ENCODE data around the gene STAG1. TPM values are rescaled to one million over a fixed set of nuclear protein-coding genes. Genes with fewer than 3 reads are reported as not detected.
"Not testable (repeated sequence)": the region's sequence is repeated elsewhere in the genome, so short reads cannot be mapped to it uniquely, and the experiment has no call there.

The STAG1 gene
- total RNA-seq, 1 donor = 58.6 TPM

GRCh38 chr3:136751316-136752171 lies 634 bp downstream of the STAG1 start:
- Histone ChIP-seq H3K4me1 (ENCODE audit: insufficient read depth, low read length) (peaks cover 26% of the 10 kb centered on the region), H2AFZ (ENCODE audit: low read length) (peak overlapping the region; percentile 73), H3K36me3 (ENCODE audit: insufficient read depth, low read length) (no peaks in the 10 kb centered on the region), H3K4me3 (ENCODE audit: insufficient read depth, low read length) (peak overlapping the region; percentile 91), H3K27ac (ENCODE audit: low read depth, low read length) (peak overlapping the region; percentile 96), H3K9me3 (ENCODE audit: low read depth, low read length) (no peaks in the 10 kb centered on the region), H3K27me3 (ENCODE audit: insufficient read depth, low read length) (no peaks in the 10 kb centered on the region), H4K20me1 (ENCODE audit: insufficient read depth, low read length) (no peaks in the 10 kb centered on the region), H3K79me2 (ENCODE audit: insufficient read depth, low read length) (peaks cover 42% of the 10 kb centered on the region), H3K4me2 (ENCODE audit: insufficient read depth, low read length) (peak overlapping the region; percentile 89)
- no peak for TF ChIP-seq CTCF (IDR thresholded peaks at IDR 0.05; ENCODE audit: extremely low read depth, low read depth, low read length)
- DNase-seq (ENCODE audit: insufficient read length, low spot score, missing footprints) = peak; percentile 90

- H3K4me3 ChIP-seq (ENCODE audit: insufficient read depth, low read length) = peak overlapping the region; percentile 91
- H3K79me2 ChIP-seq (ENCODE audit: insufficient read depth, low read length) = peaks cover 48% of the 10 kb centered on the region
- no peaks in the 10 kb centered on the region for H3K27me3 ChIP-seq (ENCODE audit: insufficient read depth, low read length)
- no peaks in the 10 kb centered on the region for H4K20me1 ChIP-seq (ENCODE audit: insufficient read depth, low read length)
- no peaks in the 10 kb centered on the region for H3K9me3 ChIP-seq (ENCODE audit: low read depth, low read length)
- H2AFZ ChIP-seq (ENCODE audit: low read length) = peak overlapping the region; percentile 73
- H3K36me3 ChIP-seq (ENCODE audit: insufficient read depth, low read length) = no peaks in the 10 kb centered on the region
- DNase-seq (ENCODE audit: insufficient read length, low spot score, missing footprints) = peak; percentile 80
- H3K4me2 ChIP-seq (ENCODE audit: insufficient read depth, low read length) = peak overlapping the region; percentile 89
- peaks cover 29% of the 10 kb centered on the region for H3K4me1 ChIP-seq (ENCODE audit: insufficient read depth, low read length)
- peak overlapping the region; percentile 96 for H3K27ac ChIP-seq (ENCODE audit: low read depth, low read length)
- no peak for TF ChIP-seq CTCF (IDR thresholded peaks at IDR 0.05; ENCODE audit: extremely low read depth, low read depth, low read length)
These were observed 1.3 kb downstream of the STAG1 start for GRCh38 chr3:136750897-136751315.

- Histone ChIP-seq H3K79me2 (ENCODE audit: insufficient read depth, low read length) (peaks cover 54% of the 10 kb centered on the region), H2AFZ (ENCODE audit: low read length) (peak overlapping the region; percentile 59), H3K4me3 (ENCODE audit: insufficient read depth, low read length) (peak overlapping the region; percentile 91), H3K9me3 (ENCODE audit: low read depth, low read length) (no peaks in the 10 kb centered on the region), H4K20me1 (ENCODE audit: insufficient read depth, low read length) (no peaks in the 10 kb centered on the region), H3K4me2 (ENCODE audit: insufficient read depth, low read length) (peak overlapping the region; percentile 89), H3K36me3 (ENCODE audit: insufficient read depth, low read length) (no peaks in the 10 kb centered on the region), H3K4me1 (ENCODE audit: insufficient read depth, low read length) (peaks cover 29% of the 10 kb centered on the region), H3K27ac (ENCODE audit: low read depth, low read length) (peak overlapping the region; percentile 96), H3K27me3 (ENCODE audit: insufficient read depth, low read length) (no peaks in the 10 kb centered on the region)
- no peak for DNase-seq (ENCODE audit: insufficient read length, low spot score, missing footprints)
- no peak for TF ChIP-seq CTCF (IDR thresholded peaks at IDR 0.05; ENCODE audit: extremely low read depth, low read depth, low read length)
These were observed 1.8 kb downstream of the STAG1 start for GRCh38 chr3:136750209-136750896.

- Histone ChIP-seq H3K79me2 (ENCODE audit: insufficient read depth, low read length) (peaks cover 61% of the 10 kb centered on the region), H3K4me2 (ENCODE audit: insufficient read depth, low read length) (peak overlapping the region; percentile 89), H3K4me3 (ENCODE audit: insufficient read depth, low read length) (peak overlapping the region; percentile 91), H3K4me1 (ENCODE audit: insufficient read depth, low read length) (peaks cover 29% of the 10 kb centered on the region), H3K27ac (ENCODE audit: low read depth, low read length) (peak overlapping the region; percentile 96)
- not testable (repeated sequence) for H3K36me3 ChIP-seq (ENCODE audit: insufficient read depth, low read length); H3K9me3 ChIP-seq (ENCODE audit: low read depth, low read length); DNase-seq (ENCODE audit: insufficient read length, low spot score, missing footprints); H3K27me3 ChIP-seq (ENCODE audit: insufficient read depth, low read length); H2AFZ ChIP-seq (ENCODE audit: low read length); H4K20me1 ChIP-seq (ENCODE audit: insufficient read depth, low read length)
These were observed 2.6 kb downstream of the STAG1 start for GRCh38 chr3:136749602-136750001.
